ENCODE data around the gene LIN37.

- TF ChIP-seq ZNF510 (CRISPR knock-in tag; IDR thresholded peaks at IDR 0.05; ENCODE audit: low read depth), result no peak
- TF ChIP-seq SATB2 (CRISPR knock-in tag; IDR thresholded peaks at IDR 0.05), result no peak
- no peak for TF ChIP-seq SMAD3 (CRISPR knock-in tag; IDR thresholded peaks at IDR 0.05)
- no peak for TF ChIP-seq ELF4 (CRISPR knock-in tag; IDR thresholded peaks at IDR 0.05; ENCODE audit: borderline replicate concordance)
Observed at GRCh38 chr19:35782589-35782988, 34.2 kb downstream of the LIN37 start.
